Lower lobe of right lung (tissue), 2 donors: ENCODE results near the gene HSPBP1. TPM values are rescaled to one million over a fixed set of nuclear protein-coding genes. Genes with fewer than 3 reads are reported as not detected.
A peak's percentile ranks its signal among the peaks of the same experiment; 100 is the strongest.
"Not testable (repeated sequence)": the region's sequence is repeated elsewhere in the genome, so short reads cannot be mapped to it uniquely, and the experiment has no call there.

ENCODE experiments used
- ATAC-seq, 2 donors: fragments of 200-7000 bp; cut with Tn5 transposase; one replicate each; pipeline ENCODE4 v1.9.1; 2020 to 2022; ENCODE audit warnings: mild to moderate bottlenecking in 2 of 2, moderate library complexity in 2 of 2
- DNase-seq: peaks from one replicate; pipeline ENCODE4 v3.0.0-alpha.2; 2020
- H3K27ac ChIP-seq: fragments of 200-600 bp; one replicate; pipeline ENCODE4 v1.8.0; 2022
- H3K27me3 ChIP-seq: fragments of 200-600 bp; one replicate; pipeline ENCODE4 v1.8.0; 2022; ENCODE audit warnings: low read depth
- H3K36me3 ChIP-seq: fragments of 200-600 bp; one replicate; pipeline ENCODE4 v1.8.0; 2022; ENCODE audit warnings: mild to moderate bottlenecking
- H3K4me1 ChIP-seq: fragments of 200-600 bp; one replicate; pipeline ENCODE4 v1.8.0; 2022
- H3K4me3 ChIP-seq: fragments of 200-600 bp; one replicate; pipeline ENCODE4 v1.8.0; 2022; ENCODE audit warnings: mild to moderate bottlenecking
- H3K9me3 ChIP-seq: fragments of 200-600 bp; one replicate; pipeline ENCODE4 v1.8.0; 2022
- intact Hi-C: fragments of 100-400 bp; cut with DNase I; formaldehyde crosslinking; loops from one replicate; pipeline ENCODE4 v1.11.0; 2022
- total RNA-seq: library from RNA; stranded (reverse); fragmentation: NEBNext Ultra II Directional; extraction: Animal tissue kit (Norgen Biotek cat#: 25700); gene quantifications from one replicate; pipeline ENCODE4 v1.2.1, GENCODE V29; 2021
- TF ChIP-seq, protein P1 (sequence below): fragments of 200-600 bp; IDR thresholded peaks from one replicate; pipeline ENCODE4 v1.8.0; 2022; ENCODE audit warnings: antibody characterized with exemption, mild to moderate bottlenecking
- donor health status: DM: no; HTN: yes; CAD: no; lungs with severe emphysema.

HSPBP1 gene
- total RNA-seq, 1 donor from 2014 or later, result 23.9 TPM

DNA sequence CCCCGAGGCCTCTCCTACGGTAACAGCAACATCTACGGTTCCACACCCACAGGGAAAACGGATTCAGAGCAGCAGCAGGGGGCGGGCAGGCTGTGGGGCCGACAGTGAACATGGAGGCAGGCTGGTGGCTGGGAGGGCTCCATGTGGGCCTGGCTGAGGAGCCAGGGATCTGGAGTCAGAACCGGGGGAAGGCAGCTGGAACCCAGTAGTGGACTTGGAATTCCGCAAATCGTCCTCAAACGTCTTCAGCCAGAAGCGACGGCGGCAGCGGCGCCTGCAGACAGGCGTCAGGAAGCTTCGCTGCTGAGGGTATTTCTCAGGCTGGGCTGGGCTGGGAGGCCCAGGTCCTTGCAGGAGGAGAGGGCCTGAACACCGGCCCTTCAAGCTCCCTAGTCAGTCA is 53.1 kb downstream of the HSPBP1 start:
- DNase-seq, result no peak
- no peak overlapping the region for H3K4me3 ChIP-seq
- H3K27ac ChIP-seq, result no peak overlapping the region
- H3K27me3 ChIP-seq, result no peaks in the 10 kb centered on the region
- TF ChIP-seq, protein P1, sequence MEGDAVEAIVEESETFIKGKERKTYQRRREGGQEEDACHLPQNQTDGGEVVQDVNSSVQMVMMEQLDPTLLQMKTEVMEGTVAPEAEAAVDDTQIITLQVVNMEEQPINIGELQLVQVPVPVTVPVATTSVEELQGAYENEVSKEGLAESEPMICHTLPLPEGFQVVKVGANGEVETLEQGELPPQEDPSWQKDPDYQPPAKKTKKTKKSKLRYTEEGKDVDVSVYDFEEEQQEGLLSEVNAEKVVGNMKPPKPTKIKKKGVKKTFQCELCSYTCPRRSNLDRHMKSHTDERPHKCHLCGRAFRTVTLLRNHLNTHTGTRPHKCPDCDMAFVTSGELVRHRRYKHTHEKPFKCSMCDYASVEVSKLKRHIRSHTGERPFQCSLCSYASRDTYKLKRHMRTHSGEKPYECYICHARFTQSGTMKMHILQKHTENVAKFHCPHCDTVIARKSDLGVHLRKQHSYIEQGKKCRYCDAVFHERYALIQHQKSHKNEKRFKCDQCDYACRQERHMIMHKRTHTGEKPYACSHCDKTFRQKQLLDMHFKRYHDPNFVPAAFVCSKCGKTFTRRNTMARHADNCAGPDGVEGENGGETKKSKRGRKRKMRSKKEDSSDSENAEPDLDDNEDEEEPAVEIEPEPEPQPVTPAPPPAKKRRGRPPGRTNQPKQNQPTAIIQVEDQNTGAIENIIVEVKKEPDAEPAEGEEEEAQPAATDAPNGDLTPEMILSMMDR, result no peak
- peaks cover 53% of the 10 kb centered on the region for H3K36me3 ChIP-seq
- H3K9me3 ChIP-seq, result no peaks in the 10 kb centered on the region
- no peaks in the 10 kb centered on the region for H3K4me1 ChIP-seq
- intact Hi-C loops, result no loop called here
- ATAC-seq, result no peak

GRCh38 chr19:55226273-55226672 is 53.6 kb downstream of the HSPBP1 start:
- Histone ChIP-seq H3K9me3 (no peaks in the 10 kb centered on the region), H3K27me3 (no peaks in the 10 kb centered on the region), H3K4me1 (no peaks in the 10 kb centered on the region), H3K36me3 (peaks cover 47% of the 10 kb centered on the region), H3K27ac (no peak overlapping the region), H3K4me3 (no peak overlapping the region)
- no peak for DNase-seq
- TF ChIP-seq, protein P1, result no peak
- no peak for ATAC-seq
- intact Hi-C loops, result no loop called here

DNA sequence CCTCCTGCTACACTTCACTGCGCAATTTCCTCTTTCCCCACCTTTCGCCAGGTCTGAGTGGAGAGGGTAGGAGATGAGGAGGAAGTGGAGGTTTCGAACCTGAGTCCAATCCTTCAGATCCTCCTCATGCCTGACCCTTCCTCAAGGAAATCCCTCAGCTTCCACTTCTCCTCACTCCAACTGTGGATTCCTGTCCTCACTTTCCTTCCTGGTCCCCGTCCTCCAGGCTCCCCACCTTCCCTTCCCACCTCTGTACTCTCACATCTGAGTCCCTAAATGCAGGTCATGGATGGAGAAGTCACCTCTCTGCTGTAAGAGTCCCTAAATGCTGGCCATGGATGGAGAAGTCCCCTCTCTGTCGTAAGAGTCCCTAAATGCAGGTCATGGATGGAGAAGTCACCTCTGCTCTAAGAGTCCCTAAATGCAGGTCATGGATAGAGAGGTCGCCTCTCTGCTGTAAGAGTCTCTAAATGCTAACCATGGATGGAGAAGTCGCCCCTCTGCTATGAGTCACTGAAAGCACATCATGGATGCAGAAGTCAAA is 54.4 kb downstream of the HSPBP1 start:
- H3K9me3 ChIP-seq, result no peaks in the 10 kb centered on the region
- peaks cover 40% of the 10 kb centered on the region for H3K36me3 ChIP-seq
- H3K27ac ChIP-seq, result no peak overlapping the region
- DNase-seq (no peak), ATAC-seq (no peak)
- H3K4me3 ChIP-seq, result no peak overlapping the region
- intact Hi-C loops, result no loop called here
- no peaks in the 10 kb centered on the region for H3K4me1 ChIP-seq
- no peaks in the 10 kb centered on the region for H3K27me3 ChIP-seq
- TF ChIP-seq, protein P1, result no peak

DNA sequence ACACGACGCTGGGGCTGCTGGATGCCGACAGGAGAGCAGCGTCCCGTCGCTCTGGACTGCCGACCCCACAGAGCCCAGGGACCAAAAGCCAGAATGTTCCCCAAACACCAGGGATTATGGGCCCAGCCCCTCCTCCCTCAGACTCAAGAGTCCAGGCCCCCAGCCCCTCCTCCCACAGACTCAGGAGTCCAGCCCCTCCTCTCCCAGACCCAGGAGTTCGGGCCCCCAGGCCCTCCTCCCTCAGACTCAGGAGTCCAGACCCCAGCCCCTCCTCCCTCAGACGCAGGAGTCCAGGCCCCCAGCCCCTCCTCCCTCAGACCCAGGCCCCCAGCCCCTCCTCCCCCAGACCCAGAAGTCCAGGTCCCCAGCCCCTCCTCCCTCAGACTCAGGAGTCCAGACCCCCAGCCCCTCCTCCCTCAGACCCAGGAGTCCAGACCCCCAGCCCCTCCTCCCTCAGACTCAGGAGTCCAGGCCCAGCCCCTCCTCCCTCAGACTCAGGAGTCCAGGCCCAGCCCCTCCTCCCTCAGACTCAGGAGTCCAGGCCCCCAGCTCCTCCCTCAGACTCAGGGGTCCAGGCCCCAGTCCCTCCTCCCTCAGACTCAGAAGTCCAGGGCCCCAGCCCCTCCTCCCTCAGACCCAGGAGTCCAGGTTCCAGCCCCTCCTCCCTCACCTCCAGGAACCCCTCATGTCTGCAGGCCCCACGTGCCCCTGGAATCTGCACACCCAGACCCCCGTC is 55.1 kb downstream of the HSPBP1 start:
- peak; percentile 32 for DNase-seq

GRCh38 chr19:55224038-55224665 is 55.8 kb downstream of the HSPBP1 start:
- no peak overlapping the region for H3K27ac ChIP-seq
- ATAC-seq, result no peak
- DNase-seq, result peak; percentile 28
- peaks cover 26% of the 10 kb centered on the region for H3K36me3 ChIP-seq
- H3K27me3 ChIP-seq, result no peaks in the 10 kb centered on the region
- no peaks in the 10 kb centered on the region for H3K9me3 ChIP-seq
- no peaks in the 10 kb centered on the region for H3K4me1 ChIP-seq
- H3K4me3 ChIP-seq, result no peak overlapping the region
- TF ChIP-seq, protein P1, result no peak
- intact Hi-C loops, result no loop called here

More for the DNA sequence above, 55.1 kb downstream of the HSPBP1 start:
- peaks cover 33% of the 10 kb centered on the region for H3K36me3 ChIP-seq
- H3K4me1 ChIP-seq, intact Hi-C loops, H3K27ac ChIP-seq, H3K4me3 ChIP-seq, H3K9me3 ChIP-seq, H3K27me3 ChIP-seq, ATAC-seq: not testable (repeated sequence)
